Stimulated activated CD8-positive, alpha-beta memory T cell treated with anti-CD3 and anti-CD28 coated beads, Interleukin-15, amount 100 ng/mL, for 4 hours (primary cell): Measurements from ENCODE around the gene C1QA.
"Not testable (repeated sequence)": the region's sequence is repeated elsewhere in the genome, so short reads cannot be mapped to it uniquely, and the experiment has no call there.

Experiments used
- DNase-seq, 2 donors: peaks; one replicate each; pipeline ENCODE4 v3.0.0-alpha.2; 2020; ENCODE audit warnings: low read depth in 2 of 2

The C1QA gene

DNA sequence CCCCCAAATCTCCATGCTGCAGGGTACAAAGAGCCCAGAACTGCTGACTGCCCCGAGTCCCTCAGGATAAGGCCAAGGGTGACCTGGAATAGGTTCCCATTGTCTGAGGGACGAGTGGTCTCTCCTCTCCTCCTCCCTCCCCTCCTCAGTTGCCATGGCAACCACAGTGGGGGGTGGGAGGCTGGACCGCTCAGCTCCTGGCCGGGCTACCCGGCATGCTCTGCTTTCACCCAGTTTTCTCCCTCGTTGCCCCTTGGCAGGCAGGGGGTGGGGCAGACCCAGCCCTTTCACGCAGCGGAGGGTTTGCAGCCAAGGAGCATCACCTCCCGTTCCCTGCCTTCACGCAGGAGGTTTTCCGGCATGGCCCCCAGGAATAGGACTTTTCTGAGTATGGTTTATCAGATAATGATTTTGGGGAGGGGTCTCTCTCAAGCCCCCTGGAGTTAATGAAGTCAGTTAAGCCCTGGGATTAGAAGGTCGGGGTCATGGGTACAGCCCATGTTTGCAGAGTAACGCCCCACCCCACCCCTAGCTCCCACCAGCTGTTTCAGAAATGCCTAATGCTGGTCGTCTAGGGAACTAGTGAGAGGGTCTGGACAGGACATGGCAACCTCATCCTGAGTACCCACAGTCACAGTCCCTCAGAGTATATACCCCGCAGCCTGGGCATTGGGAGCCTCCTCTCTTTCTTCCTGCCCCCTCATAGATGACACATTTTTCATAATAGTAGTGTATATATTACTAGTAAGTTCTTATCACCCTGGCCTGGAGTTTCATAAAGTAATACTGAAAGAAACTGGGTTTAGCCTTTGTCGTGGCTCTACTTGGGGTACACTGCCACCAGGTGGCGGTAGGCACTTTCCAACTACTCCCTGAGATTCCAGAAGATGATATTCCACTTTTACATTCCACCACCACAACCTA lies 37.3 kb downstream of the C1QA start:
- no peak for DNase-seq

DNA sequence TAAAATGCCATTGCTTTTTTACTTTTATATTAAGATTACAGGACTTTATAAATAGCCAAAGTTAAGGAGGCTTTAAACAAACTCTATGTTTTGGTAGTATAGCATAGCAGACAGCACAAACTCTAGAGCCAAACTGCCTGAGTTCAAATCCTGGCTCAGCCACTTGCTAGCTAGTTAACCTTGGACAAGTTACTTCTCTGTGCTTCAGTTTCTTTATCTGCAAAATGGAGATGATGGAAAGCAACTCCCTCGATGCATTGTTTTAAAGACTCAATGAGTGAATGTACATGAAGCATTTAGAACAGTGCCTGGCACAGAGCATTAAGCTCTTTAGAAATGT lies 38.0 kb downstream of the C1QA start:
- no peak for DNase-seq

DNA sequence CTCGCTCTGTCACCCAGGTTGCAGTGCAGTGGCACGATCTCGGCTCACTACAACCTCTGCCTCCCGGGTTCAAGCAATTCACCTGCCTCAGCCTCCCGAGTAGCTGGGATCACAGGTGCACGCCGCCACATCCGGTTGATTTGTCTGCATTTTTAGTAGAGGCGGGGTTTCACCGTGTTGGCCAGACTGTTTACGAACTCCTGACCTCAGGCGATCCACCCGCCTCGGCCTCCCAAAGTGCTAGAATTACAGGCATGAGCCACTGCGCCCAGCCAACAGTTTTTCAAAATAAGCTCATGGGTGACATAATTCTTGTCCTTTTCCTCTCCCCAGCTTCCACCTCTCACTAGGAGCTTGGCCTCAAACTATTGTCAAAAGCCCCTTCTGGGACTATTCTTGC lies 39.7 kb downstream of the C1QA start:
- DNase-seq = not testable (repeated sequence)

DNA sequence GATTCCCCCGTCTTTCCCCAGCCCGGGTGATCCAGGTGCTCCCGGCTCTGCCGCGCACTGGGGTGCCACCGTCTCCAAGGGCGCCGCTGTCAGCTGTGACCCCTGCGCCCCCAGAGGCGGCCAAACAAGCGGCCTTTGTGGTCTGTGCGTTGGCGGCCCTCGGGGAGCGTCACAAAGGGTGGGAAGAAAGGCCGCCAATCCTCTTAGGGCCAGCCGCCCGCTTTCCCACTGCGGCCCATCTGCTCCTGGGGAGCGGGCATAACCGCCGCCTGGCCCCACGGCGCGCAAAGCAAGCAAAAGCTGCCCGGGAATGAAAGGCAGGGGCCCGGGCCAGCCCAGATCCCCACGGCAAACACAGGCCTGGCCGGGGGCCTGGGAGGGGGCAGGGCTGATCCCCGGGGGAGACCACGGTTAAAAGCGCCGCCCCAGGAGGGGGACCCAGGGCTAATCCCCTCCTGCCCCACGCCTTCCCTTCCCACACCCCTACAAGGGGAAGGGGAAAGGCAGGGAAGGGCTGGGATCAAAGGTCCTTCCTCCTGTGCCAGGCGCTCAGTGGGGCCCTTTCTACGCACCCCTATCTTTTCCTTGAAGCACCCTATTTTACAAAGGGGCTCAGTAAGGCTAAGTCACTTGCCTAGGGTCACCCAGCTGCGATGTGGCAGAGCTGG lies 40.6 kb downstream of the C1QA start:
- no peak for DNase-seq

DNA sequence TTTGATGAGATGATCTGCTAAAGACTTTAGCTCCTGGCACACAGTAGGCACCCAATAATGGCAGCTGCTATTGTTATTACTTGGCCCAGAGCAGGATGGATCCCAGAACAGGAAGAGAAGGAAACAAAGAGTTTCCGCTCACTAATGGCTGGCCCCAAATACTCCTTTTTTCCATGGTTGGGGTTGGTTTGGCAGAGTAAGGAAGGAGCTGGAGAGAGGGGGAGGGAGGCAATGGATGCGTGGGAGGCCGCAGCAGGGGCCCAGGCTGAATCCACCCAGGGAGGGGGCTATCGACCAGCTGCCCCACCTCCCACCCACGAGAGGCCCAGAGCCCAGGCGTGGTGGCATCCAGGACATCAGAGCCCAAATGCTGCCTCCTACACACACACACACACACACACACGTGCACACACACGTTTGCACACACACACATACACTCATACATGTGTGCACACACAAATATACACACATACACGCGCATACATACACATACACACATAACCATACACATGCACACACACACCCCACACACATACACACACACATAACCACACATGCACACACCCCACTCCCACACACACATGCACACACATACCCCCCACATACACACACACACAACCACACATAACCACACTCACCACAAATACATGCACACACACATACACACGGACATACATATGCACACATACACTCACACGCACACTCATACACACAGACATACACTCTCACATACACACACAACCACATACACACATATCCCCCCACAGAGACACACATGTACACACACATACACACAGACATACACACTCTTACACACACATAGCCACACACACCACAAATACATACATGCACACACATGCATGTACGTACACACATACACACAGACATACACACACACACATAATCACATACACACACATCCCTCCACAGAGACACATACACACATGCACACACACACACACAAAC lies 41.8 kb downstream of the C1QA start:
- DNase-seq = no peak

DNA sequence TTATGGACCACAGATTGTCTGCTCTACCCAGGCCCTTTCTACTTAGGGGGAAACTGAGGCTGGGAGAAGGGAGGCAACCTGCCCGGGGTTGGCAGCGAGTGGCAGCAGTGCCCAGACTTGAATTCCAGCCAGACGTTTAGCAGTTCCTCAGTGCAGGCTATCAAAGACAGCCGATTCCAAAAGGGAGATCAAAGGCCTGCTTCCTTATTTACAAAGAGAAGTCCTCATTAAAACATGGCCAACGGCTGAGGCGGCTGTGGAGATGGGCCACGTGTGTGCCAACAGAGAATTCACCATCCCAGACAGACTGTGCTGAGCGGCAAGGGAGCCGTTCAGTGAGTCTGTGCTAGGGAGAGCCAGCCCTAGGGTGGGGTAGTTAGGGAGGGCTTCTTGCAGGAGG lies 44.3 kb downstream of the C1QA start:
- no peak for DNase-seq

DNA sequence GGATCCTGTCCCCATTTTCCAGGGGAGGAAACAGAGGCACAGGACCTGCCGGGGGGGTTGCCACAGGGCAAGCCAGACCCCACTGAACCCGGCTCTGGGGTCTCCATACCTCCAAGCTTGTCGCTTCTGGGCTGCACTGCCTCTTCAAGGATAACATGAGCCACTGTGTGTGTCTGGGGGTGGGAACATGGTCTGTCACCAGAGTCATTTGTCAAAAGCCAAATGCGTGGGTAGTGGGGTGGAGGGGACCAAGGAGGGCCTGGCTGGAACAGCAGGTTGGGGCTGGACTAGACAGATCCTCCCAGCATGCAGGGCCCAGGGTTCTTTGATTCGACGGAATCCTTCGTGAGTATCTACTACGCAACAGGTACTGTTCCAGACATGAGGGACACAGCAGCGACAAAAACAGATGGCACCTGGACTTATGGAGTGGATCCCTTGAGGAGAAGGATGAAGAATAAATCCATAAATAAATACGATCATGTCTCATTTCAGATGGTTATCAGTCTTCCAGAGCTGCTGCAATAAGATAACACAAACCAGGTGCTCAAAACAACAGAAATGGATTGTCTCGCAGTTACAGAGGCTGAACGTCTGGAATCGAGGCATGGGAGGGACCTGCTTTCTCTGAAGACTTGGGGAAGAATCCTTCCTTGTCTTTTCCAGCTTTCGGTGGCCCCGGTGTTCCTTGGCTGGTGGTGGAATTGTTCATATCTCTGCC lies 45.3 kb downstream of the C1QA start:
- DNase-seq = no peak

DNA sequence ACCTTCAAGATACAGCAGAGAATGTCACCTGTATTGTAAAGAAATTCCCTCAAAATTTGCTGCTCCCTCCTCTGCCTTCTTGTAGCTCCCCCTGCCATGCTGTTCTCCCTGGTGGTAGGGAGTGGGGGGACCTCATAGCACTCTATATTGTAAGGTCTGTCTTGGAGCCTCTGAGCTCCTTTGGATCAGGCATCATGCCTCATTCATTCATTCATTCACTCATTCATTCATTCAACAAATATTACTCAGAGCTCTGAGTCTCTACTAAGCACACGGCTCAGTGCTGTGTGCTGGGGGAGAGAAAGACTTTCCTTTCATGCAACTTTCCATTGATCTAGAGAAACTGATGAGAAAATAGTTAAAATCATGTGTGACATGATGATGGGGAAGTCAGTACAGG lies 47.1 kb downstream of the C1QA start:
- DNase-seq = no peak

DNA sequence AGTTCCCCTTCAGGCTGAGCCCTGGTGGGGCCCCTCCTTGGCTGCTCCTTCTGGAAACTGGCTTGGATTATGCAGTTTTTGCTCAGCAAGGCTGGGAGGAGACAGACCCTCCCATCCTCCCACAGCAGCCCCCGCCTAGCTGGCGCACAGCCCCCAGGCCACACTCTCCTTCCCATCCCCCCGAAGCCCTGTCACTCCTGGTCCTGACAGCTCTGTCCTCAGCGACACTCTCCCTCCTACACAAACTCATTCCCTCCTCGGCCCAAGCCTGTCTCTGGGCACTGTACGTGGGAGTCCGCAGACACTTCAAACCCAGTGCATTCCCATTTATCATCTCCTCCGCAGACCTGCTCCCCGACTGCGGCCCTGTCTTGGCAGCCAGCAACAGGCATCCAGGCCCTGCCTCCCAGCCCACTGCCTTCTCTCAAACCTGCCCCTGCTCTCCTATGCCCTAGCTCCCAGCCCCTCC lies 49.2 kb downstream of the C1QA start:
- no peak for DNase-seq

DNA sequence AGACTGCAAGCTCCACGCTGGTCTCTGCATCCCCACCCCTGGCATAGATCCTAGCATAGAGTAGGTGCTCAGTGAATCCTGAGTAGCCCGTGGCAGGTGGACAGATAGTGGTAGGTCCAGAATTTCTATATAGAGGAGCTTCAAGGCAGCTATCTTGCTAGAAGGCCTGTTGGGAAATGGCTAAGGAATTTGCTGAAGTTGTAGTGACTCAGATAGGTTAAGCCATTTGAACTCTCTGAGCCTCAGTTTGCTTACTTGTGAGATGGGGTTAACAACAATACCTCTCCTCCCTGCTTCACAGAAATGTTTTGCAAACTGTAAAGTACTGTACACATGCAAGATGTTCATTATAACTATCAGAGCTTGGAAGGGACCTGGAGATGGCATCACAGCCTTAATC lies 50.8 kb downstream of the C1QA start:
- no peak for DNase-seq

DNA sequence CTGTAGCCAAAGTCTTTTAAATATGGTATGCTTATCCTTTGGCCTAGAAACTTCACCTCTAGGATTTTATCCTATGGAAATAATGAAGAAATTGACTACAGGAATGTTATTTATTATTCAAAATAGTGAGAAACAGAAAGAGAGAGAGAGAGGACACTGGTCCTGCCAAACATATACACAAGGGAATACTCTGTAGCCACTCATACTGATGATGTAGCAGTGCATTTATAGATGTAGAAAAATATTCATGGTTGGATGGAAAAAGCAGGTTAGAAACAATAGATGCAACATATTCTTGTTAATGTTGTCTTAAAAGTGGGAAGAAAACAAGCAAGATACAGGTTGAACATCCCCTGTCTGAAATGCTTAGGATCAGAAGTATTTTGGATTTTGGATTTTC lies 52.0 kb downstream of the C1QA start:
- DNase-seq = no peak
